ENCODE measurements around the gene SPTB.

- TF ChIP-seq CTCF (IDR thresholded peaks at IDR 0.05), result no peak
- no peak for TF ChIP-seq POLR2A (IDR thresholded peaks at IDR 0.05)
- no peak for TF ChIP-seq POLR2AphosphoS5 (IDR thresholded peaks at IDR 0.05; ENCODE audit: insufficient read depth in 1 of 2, low read depth in 1 of 2)
Observed at GRCh38 chr14:64731141-64731581, 148.5 kb downstream of the SPTB start.
